HepG2 (cell line): ENCODE measurements around the gene FCHO1. TPM values are rescaled to one million over a fixed set of nuclear protein-coding genes. Genes with fewer than 3 reads are reported as not detected.
A peak's percentile ranks its signal among the peaks of the same experiment; 100 is the strongest.

ENCODE experiments used
- BORCS8-MEF2B ChIP-seq: sonication (generic); formaldehyde crosslinking; IDR thresholded peaks from 2 replicates; pipeline ENCODE4 v1.8.0; 2022; ENCODE audit warnings: mild to moderate bottlenecking, missing genetic modification reagents
- ESRRA ChIP-seq: sonication (generic); formaldehyde crosslinking; IDR thresholded peaks from 2 replicates; pipeline ENCODE4 v1.5.1; 2020; ENCODE audit warnings: mild to moderate bottlenecking, low read depth, missing genetic modification reagents
- FOXA3 ChIP-seq: IDR thresholded peaks from 2 replicates; pipeline ENCODE4 v1.6.1; 2016; ENCODE audit warnings: missing genetic modification reagents, missing compliant biosample characterization
- GTF3A ChIP-seq: sonication (generic); formaldehyde crosslinking; conservative IDR thresholded peaks from 2 replicates; pipeline ENCODE4 v1.4.0; 2020; ENCODE audit warnings: mild to moderate bottlenecking, missing genetic modification reagents
- HHEX ChIP-seq: IDR thresholded peaks from 2 replicates; pipeline ENCODE4 v1.6.1; 2016; ENCODE audit warnings: control low read depth
- MTA3 ChIP-seq: sonication (generic); formaldehyde crosslinking; IDR thresholded peaks from 2 replicates; pipeline ENCODE4 v1.4.0; 2020; ENCODE audit warnings: missing genetic modification reagents
- SALL2 ChIP-seq: sonication (generic); formaldehyde crosslinking; IDR thresholded peaks from 2 replicates; pipeline ENCODE4 v1.8.1; 2023; ENCODE audit warnings: mild to moderate bottlenecking, missing genetic modification reagents, inconsistent platforms
- SIX4 ChIP-seq: sonication (generic); formaldehyde crosslinking; IDR thresholded peaks from 2 replicates; pipeline ENCODE4 v1.4.0; 2020; ENCODE audit warnings: missing genetic modification reagents
- SYNCRIP ChIP-seq: fragments of 200-400 bp; formaldehyde crosslinking; IDR thresholded peaks from 2 replicates; pipeline ENCODE4 v1.6.1; 2018; ENCODE audit warnings: mild to moderate bottlenecking, low read depth, low read length; ENCODE audit not compliant: insufficient read depth
- YY1 ChIP-seq: IDR thresholded peaks from 2 replicates; pipeline ENCODE4 v1.6.1; 2011; ENCODE audit warnings: low read length, low read depth, moderate library complexity, mild to moderate bottlenecking; ENCODE audit not compliant: insufficient read depth, insufficient replicate concordance
- ZBTB20 ChIP-seq: sonication (generic); formaldehyde crosslinking; IDR thresholded peaks from 2 replicates; pipeline ENCODE4 v1.8.1; 2023; ENCODE audit warnings: missing genetic modification reagents, low read depth, mild to moderate bottlenecking, borderline replicate concordance
- ZBTB3 ChIP-seq: sonication (generic); formaldehyde crosslinking; IDR thresholded peaks from 2 replicates; pipeline ENCODE4 v1.4.0; 2020; ENCODE audit warnings: low read depth, mild to moderate bottlenecking, moderate library complexity, missing genetic modification reagents, borderline replicate concordance
- ZNF205 ChIP-seq: IDR thresholded peaks from 2 replicates; pipeline ENCODE4 v1.6.1; 2018; ENCODE audit warnings: missing biosample characterization, missing genetic modification reagents
- ZNF558 ChIP-seq: sonication (generic); formaldehyde crosslinking; IDR thresholded peaks from 2 replicates; pipeline ENCODE4 v1.9.0; 2022; ENCODE audit warnings: mild to moderate bottlenecking, missing genetic modification reagents, borderline replicate concordance
- polyA plus RNA-seq, 8 experiments: library from polyadenylated mRNA; depleted of rRNA in 3 of 8; stranded (reverse) in 7 of 8; unstranded in 1 of 8; fragments of >200 nt; fragmentation: Illumina TruSeq in 4 of 8; extraction: Trizol in 4 of 8; gene quantifications; 2 replicates each; pipeline versions ENCODE4 v1.2.1 to v1.2.3, GENCODE V29; 2011 to 2016; ENCODE audit warnings: low read depth in 4 of 8, missing spikeins in 1 of 8, mixed read lengths in 1 of 8; ENCODE audit not compliant: insufficient read depth in 1 of 8
- total RNA-seq, 5 experiments: library from RNA; depleted of rRNA; stranded (reverse); fragments of >200 nt; fragmentation: Illumina TruSeq; extraction: Trizol; gene quantifications; 2 replicates each; pipeline ENCODE4 v1.2.3, GENCODE V29; 2016; ENCODE audit warnings: low read depth in 1 of 5
- TF ChIP-seq, protein P1 (sequence below): sonication (generic); formaldehyde crosslinking; conservative IDR thresholded peaks from 2 replicates; pipeline ENCODE4 v1.8.0; 2022; ENCODE audit warnings: mild to moderate bottlenecking, moderate library complexity, missing genetic modification reagents
- TF ChIP-seq, protein P2 (sequence below): sonication (generic); formaldehyde crosslinking; conservative IDR thresholded peaks from 2 replicates; pipeline ENCODE4 v1.4.0; 2020; ENCODE audit warnings: mild to moderate bottlenecking, missing genetic modification reagents, moderate library complexity
- TF ChIP-seq, protein P3 (sequence below): IDR thresholded peaks from 2 replicates; pipeline ENCODE4 v1.6.1; 2016; ENCODE audit warnings: low read depth, control low read depth
- TF ChIP-seq, protein P4 (sequence below): IDR thresholded peaks from 2 replicates; pipeline ENCODE4 v1.6.1; 2016
- TF ChIP-seq, protein P5 (sequence below): IDR thresholded peaks from 2 replicates; pipeline ENCODE4 v1.6.1; 2016; ENCODE audit warnings: missing biosample characterization, missing genetic modification reagents, low read depth

FCHO1 gene
- total and polyA plus RNA-seq, 2 of the 13 experiments (the other 11 are each of a cell fraction or from before 2014, with no cell fraction given): 1.3 to 3.1 TPM

DNA sequence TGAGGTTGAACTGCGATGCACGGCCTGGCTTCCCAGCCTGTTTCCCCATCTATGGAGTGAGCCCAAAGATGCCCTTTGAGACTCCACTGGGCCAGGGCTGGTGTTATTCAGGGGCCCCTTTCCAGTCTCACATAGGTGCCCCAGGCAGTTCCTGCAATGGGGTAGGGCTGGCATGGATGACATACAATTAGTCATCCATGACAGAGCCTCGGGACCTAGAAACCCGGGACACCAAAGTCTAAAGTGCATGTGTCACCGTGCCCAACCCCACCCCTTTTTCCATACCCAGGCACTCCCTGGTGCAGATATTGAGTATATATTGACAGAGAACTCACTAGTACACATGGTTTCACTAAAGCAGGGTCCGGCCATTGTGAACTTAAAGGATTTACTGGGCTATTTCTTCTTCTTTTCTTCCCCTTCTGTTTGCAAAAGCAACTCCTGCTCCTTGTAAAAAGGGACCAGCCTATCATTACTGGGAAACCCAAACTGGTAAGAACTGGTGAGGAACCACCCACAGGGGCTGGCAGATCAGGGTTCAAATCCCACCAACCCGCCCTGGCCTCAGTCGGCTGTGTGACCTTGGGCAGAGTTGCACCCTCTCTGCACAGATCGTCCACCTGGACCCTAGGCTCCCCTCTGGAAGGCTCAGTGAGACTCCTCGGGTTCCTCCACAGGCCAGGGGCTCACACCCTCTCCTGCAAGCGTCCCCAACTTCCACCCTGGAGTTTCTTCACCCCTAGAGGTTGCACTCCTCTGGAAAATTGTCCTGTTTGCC, 46.3 kb downstream of the FCHO1 start (continued):
- TF ChIP-seq, protein P1, sequence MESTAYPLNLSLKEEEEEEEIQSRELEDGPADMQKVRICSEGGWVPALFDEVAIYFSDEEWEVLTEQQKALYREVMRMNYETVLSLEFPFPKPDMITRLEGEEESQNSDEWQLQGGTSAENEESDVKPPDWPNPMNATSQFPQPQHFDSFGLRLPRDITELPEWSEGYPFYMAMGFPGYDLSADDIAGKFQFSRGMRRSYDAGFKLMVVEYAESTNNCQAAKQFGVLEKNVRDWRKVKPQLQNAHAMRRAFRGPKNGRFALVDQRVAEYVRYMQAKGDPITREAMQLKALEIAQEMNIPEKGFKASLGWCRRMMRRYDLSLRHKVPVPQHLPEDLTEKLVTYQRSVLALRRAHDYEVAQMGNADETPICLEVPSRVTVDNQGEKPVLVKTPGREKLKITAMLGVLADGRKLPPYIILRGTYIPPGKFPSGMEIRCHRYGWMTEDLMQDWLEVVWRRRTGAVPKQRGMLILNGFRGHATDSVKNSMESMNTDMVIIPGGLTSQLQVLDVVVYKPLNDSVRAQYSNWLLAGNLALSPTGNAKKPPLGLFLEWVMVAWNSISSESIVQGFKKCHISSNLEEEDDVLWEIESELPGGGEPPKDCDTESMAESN: no peak
- no peak for TF ChIP-seq GTF3A (CRISPR knock-in tag)
- no peak for TF ChIP-seq ZNF558 (CRISPR knock-in tag)
- peak; percentile 47 for TF ChIP-seq YY1
- TF ChIP-seq, protein P2, sequence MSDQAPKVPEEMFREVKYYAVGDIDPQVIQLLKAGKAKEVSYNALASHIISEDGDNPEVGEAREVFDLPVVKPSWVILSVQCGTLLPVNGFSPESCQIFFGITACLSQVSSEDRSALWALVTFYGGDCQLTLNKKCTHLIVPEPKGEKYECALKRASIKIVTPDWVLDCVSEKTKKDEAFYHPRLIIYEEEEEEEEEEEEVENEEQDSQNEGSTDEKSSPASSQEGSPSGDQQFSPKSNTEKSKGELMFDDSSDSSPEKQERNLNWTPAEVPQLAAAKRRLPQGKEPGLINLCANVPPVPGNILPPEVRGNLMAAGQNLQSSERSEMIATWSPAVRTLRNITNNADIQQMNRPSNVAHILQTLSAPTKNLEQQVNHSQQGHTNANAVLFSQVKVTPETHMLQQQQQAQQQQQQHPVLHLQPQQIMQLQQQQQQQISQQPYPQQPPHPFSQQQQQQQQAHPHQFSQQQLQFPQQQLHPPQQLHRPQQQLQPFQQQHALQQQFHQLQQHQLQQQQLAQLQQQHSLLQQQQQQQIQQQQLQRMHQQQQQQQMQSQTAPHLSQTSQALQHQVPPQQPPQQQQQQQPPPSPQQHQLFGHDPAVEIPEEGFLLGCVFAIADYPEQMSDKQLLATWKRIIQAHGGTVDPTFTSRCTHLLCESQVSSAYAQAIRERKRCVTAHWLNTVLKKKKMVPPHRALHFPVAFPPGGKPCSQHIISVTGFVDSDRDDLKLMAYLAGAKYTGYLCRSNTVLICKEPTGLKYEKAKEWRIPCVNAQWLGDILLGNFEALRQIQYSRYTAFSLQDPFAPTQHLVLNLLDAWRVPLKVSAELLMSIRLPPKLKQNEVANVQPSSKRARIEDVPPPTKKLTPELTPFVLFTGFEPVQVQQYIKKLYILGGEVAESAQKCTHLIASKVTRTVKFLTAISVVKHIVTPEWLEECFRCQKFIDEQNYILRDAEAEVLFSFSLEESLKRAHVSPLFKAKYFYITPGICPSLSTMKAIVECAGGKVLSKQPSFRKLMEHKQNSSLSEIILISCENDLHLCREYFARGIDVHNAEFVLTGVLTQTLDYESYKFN (CRISPR knock-in tag): peak; percentile 82
- no peak for TF ChIP-seq HHEX (CRISPR knock-in tag)
- TF ChIP-seq SALL2: no peak
- TF ChIP-seq, protein P3, sequence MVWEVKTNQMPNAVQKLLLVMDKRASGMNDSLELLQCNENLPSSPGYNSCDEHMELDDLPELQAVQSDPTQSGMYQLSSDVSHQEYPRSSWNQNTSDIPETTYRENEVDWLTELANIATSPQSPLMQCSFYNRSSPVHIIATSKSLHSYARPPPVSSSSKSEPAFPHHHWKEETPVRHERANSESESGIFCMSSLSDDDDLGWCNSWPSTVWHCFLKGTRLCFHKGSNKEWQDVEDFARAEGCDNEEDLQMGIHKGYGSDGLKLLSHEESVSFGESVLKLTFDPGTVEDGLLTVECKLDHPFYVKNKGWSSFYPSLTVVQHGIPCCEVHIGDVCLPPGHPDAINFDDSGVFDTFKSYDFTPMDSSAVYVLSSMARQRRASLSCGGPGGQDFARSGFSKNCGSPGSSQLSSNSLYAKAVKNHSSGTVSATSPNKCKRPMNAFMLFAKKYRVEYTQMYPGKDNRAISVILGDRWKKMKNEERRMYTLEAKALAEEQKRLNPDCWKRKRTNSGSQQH (CRISPR knock-in tag): peak; percentile 81; the same call in 1 of the 2 replicates
- TF ChIP-seq, protein P4, sequence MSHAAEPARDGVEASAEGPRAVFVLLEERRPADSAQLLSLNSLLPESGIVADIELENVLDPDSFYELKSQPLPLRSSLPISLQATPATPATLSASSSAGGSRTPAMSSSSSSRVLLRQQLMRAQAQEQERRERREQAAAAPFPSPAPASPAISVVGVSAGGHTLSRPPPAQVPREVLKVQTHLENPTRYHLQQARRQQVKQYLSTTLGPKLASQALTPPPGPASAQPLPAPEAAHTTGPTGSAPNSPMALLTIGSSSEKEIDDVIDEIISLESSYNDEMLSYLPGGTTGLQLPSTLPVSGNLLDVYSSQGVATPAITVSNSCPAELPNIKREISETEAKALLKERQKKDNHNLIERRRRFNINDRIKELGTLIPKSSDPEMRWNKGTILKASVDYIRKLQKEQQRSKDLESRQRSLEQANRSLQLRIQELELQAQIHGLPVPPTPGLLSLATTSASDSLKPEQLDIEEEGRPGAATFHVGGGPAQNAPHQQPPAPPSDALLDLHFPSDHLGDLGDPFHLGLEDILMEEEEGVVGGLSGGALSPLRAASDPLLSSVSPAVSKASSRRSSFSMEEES (CRISPR knock-in tag): peak; percentile 45; the same call in 1 of the 2 replicates
- TF ChIP-seq SYNCRIP: no peak
- TF ChIP-seq, protein P5, sequence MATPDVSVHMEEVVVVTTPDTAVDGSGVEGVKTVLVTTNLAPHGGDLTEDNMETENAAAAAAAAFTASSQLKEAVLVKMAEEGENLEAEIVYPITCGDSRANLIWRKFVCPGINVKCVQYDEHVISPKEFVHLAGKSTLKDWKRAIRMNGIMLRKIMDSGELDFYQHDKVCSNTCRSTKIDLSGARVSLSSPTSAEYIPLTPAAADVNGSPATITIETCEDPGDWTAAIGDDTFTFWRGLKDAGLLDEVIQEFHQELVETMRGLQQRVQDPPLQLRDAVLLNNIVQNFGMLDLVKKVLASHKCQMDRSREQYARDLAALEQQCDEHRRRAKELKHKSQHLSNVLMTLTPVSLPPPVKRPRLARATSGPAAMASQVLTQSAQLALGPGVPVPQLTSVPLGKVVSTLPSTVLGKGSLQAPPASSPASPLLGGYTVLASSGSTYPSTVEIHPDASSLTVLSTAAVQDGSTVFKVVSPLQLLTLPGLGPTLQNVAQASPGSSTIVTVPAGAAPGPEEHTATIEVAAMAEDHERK: no peak
- no peak for TF ChIP-seq SIX4
- 0 out of 2 replicates have a peak, but pooled peaks have one; percentile 33 for TF ChIP-seq ESRRA
- TF ChIP-seq FOXA3 (CRISPR knock-in tag): peak; percentile 68
- TF ChIP-seq MTA3: no peak
- no peak for TF ChIP-seq ZNF205 (CRISPR knock-in tag)
- TF ChIP-seq ZBTB20 (CRISPR knock-in tag): peak; percentile 57; the same call in 1 of the 2 replicates
- TF ChIP-seq ZBTB3 (CRISPR knock-in tag): no peak
- TF ChIP-seq BORCS8-MEF2B (CRISPR knock-in tag): no peak
